HEK293 (cell line): ENCODE results near the gene MICU1.

Source experiments
- BCL6B ChIP-seq: fragments of 450-650 bp; formaldehyde crosslinking; IDR thresholded peaks from 2 replicates; pipeline ENCODE4 v1.5.1; 2017; ENCODE audit warnings: missing biosample characterization, missing genetic modification characterization
- GFI1B ChIP-seq: fragments of 450-650 bp; formaldehyde crosslinking; IDR thresholded peaks from 2 replicates; pipeline ENCODE4 v1.5.1; 2016; ENCODE audit warnings: missing biosample characterization, missing genetic modification characterization
- GLIS1 ChIP-seq: fragments of 450-650 bp; formaldehyde crosslinking; IDR thresholded peaks from 2 replicates; pipeline ENCODE4 v1.5.1; 2016; ENCODE audit warnings: missing biosample characterization, missing genetic modification characterization
- KLF16 ChIP-seq: fragments of 450-650 bp; formaldehyde crosslinking; IDR thresholded peaks from 2 replicates; pipeline ENCODE4 v1.5.1; 2017; ENCODE audit warnings: missing biosample characterization, missing genetic modification characterization
- PRDM2 ChIP-seq: fragments of 450-650 bp; formaldehyde crosslinking; IDR thresholded peaks from 2 replicates; pipeline ENCODE4 v1.5.1; 2016; ENCODE audit warnings: missing biosample characterization, missing genetic modification characterization, borderline replicate concordance
- REPIN1 ChIP-seq: fragments of 450-650 bp; formaldehyde crosslinking; IDR thresholded peaks from 2 replicates; pipeline ENCODE4 v1.5.1; 2017; ENCODE audit warnings: missing biosample characterization, missing genetic modification characterization, low read depth
- REST ChIP-seq: fragments of 450-650 bp; formaldehyde crosslinking; IDR thresholded peaks from 2 replicates; pipeline ENCODE4 v1.5.1; 2016; ENCODE audit warnings: missing biosample characterization, missing genetic modification characterization
- ZBTB44 ChIP-seq: fragments of 450-650 bp; IDR thresholded peaks from 2 replicates; pipeline ENCODE4 v1.5.1; 2018; ENCODE audit warnings: missing biosample characterization, mild to moderate bottlenecking, missing genetic modification characterization
- ZNF169 ChIP-seq: fragments of 450-650 bp; formaldehyde crosslinking; IDR thresholded peaks from 2 replicates; pipeline ENCODE4 v1.5.1; 2016; ENCODE audit warnings: missing biosample characterization, missing genetic modification characterization
- ZNF184 ChIP-seq: fragments of 450-650 bp; IDR thresholded peaks from 2 replicates; pipeline ENCODE4 v1.5.1; 2018; ENCODE audit warnings: missing biosample characterization, mild to moderate bottlenecking, missing genetic modification characterization
- ZNF202 ChIP-seq: fragments of 450-650 bp; formaldehyde crosslinking; IDR thresholded peaks from 2 replicates; pipeline ENCODE4 v1.5.1; 2016; ENCODE audit warnings: missing biosample characterization, missing genetic modification characterization, borderline replicate concordance
- ZNF211 ChIP-seq: fragments of 450-650 bp; formaldehyde crosslinking; IDR thresholded peaks from 2 replicates; pipeline ENCODE4 v1.5.1; 2016; ENCODE audit warnings: low read depth, missing biosample characterization, missing genetic modification characterization
- ZNF214 ChIP-seq: fragments of 450-650 bp; formaldehyde crosslinking; IDR thresholded peaks from 2 replicates; pipeline ENCODE4 v1.5.1; 2017; ENCODE audit warnings: missing biosample characterization, mild to moderate bottlenecking, missing genetic modification characterization, borderline replicate concordance
- ZNF280C ChIP-seq: fragments of 450-650 bp; formaldehyde crosslinking; IDR thresholded peaks from 2 replicates; pipeline ENCODE4 v1.5.1; 2016; ENCODE audit warnings: missing biosample characterization, missing genetic modification characterization
- ZNF335 ChIP-seq: fragments of 450-650 bp; formaldehyde crosslinking; conservative IDR thresholded peaks from 2 replicates; pipeline ENCODE4 v1.5.1; 2016; ENCODE audit warnings: missing biosample characterization, missing genetic modification characterization
- ZNF416 ChIP-seq: fragments of 450-650 bp; formaldehyde crosslinking; IDR thresholded peaks from 2 replicates; pipeline ENCODE4 v1.5.1; 2016; ENCODE audit warnings: missing biosample characterization, missing genetic modification characterization
- ZNF521 ChIP-seq: fragments of 450-650 bp; formaldehyde crosslinking; IDR thresholded peaks from 2 replicates; pipeline ENCODE4 v1.5.1; 2017; ENCODE audit warnings: missing biosample characterization, mild to moderate bottlenecking, missing genetic modification characterization
- ZNF596 ChIP-seq: fragments of 450-650 bp; IDR thresholded peaks from 2 replicates; pipeline ENCODE4 v1.5.0; 2018; ENCODE audit warnings: missing biosample characterization, mild to moderate bottlenecking, missing genetic modification characterization, moderate library complexity
- ZNF639 ChIP-seq: fragments of 450-650 bp; formaldehyde crosslinking; IDR thresholded peaks from 2 replicates; pipeline ENCODE4 v1.5.1; 2016; ENCODE audit warnings: missing biosample characterization, missing genetic modification characterization
- ZNF791 ChIP-seq: fragments of 450-650 bp; formaldehyde crosslinking; IDR thresholded peaks from 2 replicates; pipeline ENCODE4 v1.5.1; 2016; ENCODE audit warnings: missing biosample characterization, missing genetic modification characterization
- ZNF843 ChIP-seq: fragments of 450-650 bp; formaldehyde crosslinking; IDR thresholded peaks from 2 replicates; pipeline ENCODE4 v1.5.1; 2016; ENCODE audit warnings: missing biosample characterization, missing genetic modification characterization
- ZSCAN23 ChIP-seq: fragments of 450-650 bp; formaldehyde crosslinking; IDR thresholded peaks from 2 replicates; pipeline ENCODE4 v1.5.1; 2016; ENCODE audit warnings: missing biosample characterization, missing genetic modification characterization

MICU1 gene

GRCh38 chr10:72612203-72612826, 13.6 kb downstream of the MICU1 start (continued):
- TF ChIP-seq PRDM2 (tag by site-specific recombination) (no peak), ZBTB44 (tag by site-specific recombination) (peak; percentile 89), ZNF280C (tag by site-specific recombination) (no peak), ZNF596 (tag by site-specific recombination) (peak; percentile 56; the same call in 1 of the 2 replicates), ZNF843 (tag by site-specific recombination) (peak; percentile 91), ZNF335 (tag by site-specific recombination) (0 out of 2 replicates have a peak, but pooled peaks have one; percentile 31), ZSCAN23 (tag by site-specific recombination) (0 out of 2 replicates have a peak, but pooled peaks have one; percentile 53), ZNF791 (tag by site-specific recombination) (no peak), ZNF639 (no peak), ZNF211 (no peak), REST (no peak), GLIS1 (tag by site-specific recombination) (no peak), BCL6B (no peak), ZNF214 (tag by site-specific recombination) (no peak), ZNF202 (no peak), ZNF184 (tag by site-specific recombination) (0 out of 2 replicates have a peak, but pooled peaks have one; percentile 23), GFI1B (tag by site-specific recombination) (no peak), KLF16 (tag by site-specific recombination) (no peak), ZNF169 (no peak), REPIN1 (no peak), ZNF521 (tag by site-specific recombination) (no peak), ZNF416 (tag by site-specific recombination) (no peak)
